BE2C (cell line): ENCODE results near the gene MPHOSPH8.

Experiments
- DNase-seq: peaks from one replicate; pipeline ENCODE4 v3.0.0-alpha.2; 2020
- H3K27me3 ChIP-seq: fragments of 250-450 bp; sonication (Bioruptor Pico); 2 replicates; pipeline ENCODE4 v1.5.1; 2020; ENCODE audit warnings: mild to moderate bottlenecking
- H3K36me3 ChIP-seq: fragments of 250-450 bp; sonication (Bioruptor Pico); 2 replicates; pipeline ENCODE4 v1.5.1; 2020; ENCODE audit warnings: mild to moderate bottlenecking
- H3K4me1 ChIP-seq: fragments of 250-450 bp; sonication (Bioruptor Pico); 2 replicates; pipeline ENCODE4 v1.5.1; 2020
- H3K4me3 ChIP-seq: 2 replicates; pipeline ENCODE4 v1.5.1; 2011; ENCODE audit warnings: low read depth, low read length
- H3K9me3 ChIP-seq: fragments of 250-450 bp; sonication (Bioruptor Pico); 2 replicates; pipeline ENCODE4 v1.5.1; 2020
- CTCF ChIP-seq: IDR thresholded peaks from 2 replicates; pipeline ENCODE4 v1.5.1; 2012; ENCODE audit warnings: mild to moderate bottlenecking, low read depth, low read length

Gene MPHOSPH8

GRCh38 chr13:19591864-19592263, 41.6 kb upstream of the MPHOSPH8 start:
- Histone ChIP-seq H3K4me1 (no peaks in the 10 kb centered on the region), H3K9me3 (no peaks in the 10 kb centered on the region), H3K4me3 (no peak overlapping the region), H3K36me3 (no peaks in the 10 kb centered on the region), H3K27me3 (no peaks in the 10 kb centered on the region)
- no peak for DNase-seq
- no peak for TF ChIP-seq CTCF

GRCh38 chr13:19592657-19593180, 40.7 kb upstream of the MPHOSPH8 start:
- no peak for DNase-seq
- Histone ChIP-seq H3K9me3 (no peaks in the 10 kb centered on the region), H3K36me3 (no peaks in the 10 kb centered on the region), H3K4me3 (no peak overlapping the region), H3K4me1 (no peaks in the 10 kb centered on the region), H3K27me3 (no peaks in the 10 kb centered on the region)
- TF ChIP-seq CTCF, result no peak

DNA sequence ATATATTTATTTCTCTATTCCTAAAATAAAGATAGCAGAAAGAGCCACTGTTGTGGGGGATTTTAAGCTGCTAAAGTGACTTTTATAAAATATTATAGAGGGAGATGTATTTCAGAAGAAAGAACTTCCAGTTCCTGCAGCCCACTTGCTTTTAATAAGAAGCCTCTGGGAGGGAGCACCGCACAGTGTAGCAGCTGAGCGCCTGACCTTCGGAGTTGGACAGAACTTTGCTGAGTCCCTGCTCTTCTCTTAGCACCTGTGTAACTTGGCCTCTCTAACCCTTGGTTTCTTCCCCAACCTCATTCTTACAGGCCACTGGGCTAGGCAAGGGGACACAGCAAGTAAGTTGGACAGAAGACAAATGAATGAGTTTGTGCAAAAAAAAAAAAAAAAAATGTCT, 37.4 kb upstream of the MPHOSPH8 start:
- Histone ChIP-seq H3K36me3 (no peaks in the 10 kb centered on the region), H3K9me3 (no peaks in the 10 kb centered on the region), H3K4me1 (no peaks in the 10 kb centered on the region), H3K4me3 (no peak overlapping the region), H3K27me3 (no peaks in the 10 kb centered on the region)
- no peak for DNase-seq
- TF ChIP-seq CTCF, result no peak

GRCh38 chr13:19596960-19597361, 36.5 kb upstream of the MPHOSPH8 start:
- H3K27me3 ChIP-seq, result no peaks in the 10 kb centered on the region
- H3K4me3 ChIP-seq, result no peak overlapping the region
- no peaks in the 10 kb centered on the region; the same call in 1 of the 2 replicates for H3K36me3 ChIP-seq
- H3K9me3 ChIP-seq, result no peaks in the 10 kb centered on the region
- H3K4me1 ChIP-seq, result no peaks in the 10 kb centered on the region
- no peak for DNase-seq
- TF ChIP-seq CTCF, result no peak

DNA sequence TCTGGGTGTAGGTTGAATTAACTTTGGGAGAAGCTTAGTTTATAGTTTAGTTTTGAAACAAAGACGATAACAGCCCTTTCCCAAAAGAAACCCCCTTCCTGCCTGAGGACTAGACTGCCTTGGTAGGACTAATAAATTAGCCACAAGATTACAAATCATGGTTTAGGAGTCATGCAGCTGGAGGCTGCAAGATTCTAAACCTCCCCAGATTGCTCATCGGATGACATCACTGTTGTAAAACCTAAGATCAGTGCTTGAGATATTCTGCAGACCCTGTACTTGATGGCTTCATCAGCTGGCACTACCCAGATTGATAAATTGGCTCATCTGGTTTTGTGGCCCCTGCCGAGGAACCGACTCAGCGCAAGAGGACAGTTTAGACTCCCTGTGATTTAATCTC, 35.9 kb upstream of the MPHOSPH8 start:
- no peak overlapping the region for H3K4me3 ChIP-seq
- no peak for DNase-seq
- H3K4me1 ChIP-seq, result no peaks in the 10 kb centered on the region
- no peaks in the 10 kb centered on the region for H3K9me3 ChIP-seq
- no peaks in the 10 kb centered on the region for H3K27me3 ChIP-seq
- TF ChIP-seq CTCF, result no peak
- no peaks in the 10 kb centered on the region; the same call in 1 of the 2 replicates for H3K36me3 ChIP-seq

- Histone ChIP-seq H3K27me3 (no peaks in the 10 kb centered on the region), H3K4me1 (no peaks in the 10 kb centered on the region), H3K4me3 (peak overlapping the region; percentile 75), H3K36me3 (no peaks in the 10 kb centered on the region; the same call in 1 of the 2 replicates), H3K9me3 (no peaks in the 10 kb centered on the region)
- peak; percentile 82 for DNase-seq
- peak; percentile 33 for TF ChIP-seq CTCF
These were observed 31.4 kb upstream of the MPHOSPH8 start for GRCh38 chr13:19601749-19602725.
